ENCODE results near the gene C5orf46. TPM values are rescaled to one million over a fixed set of nuclear protein-coding genes. Genes with fewer than 3 reads are reported as not detected.
"Not testable (repeated sequence)": the region's sequence is repeated elsewhere in the genome, so short reads cannot be mapped to it uniquely, and the experiment has no call there.

C5orf46 gene
- total RNA-seq: not detected

GRCh38 chr5:147906326-147907095 is at the start of gene C5orf46:
Gene C5orf46 (minus strand): TSS chr5:147906538. CDS start chr5:147906501, 37 bp downstream.
- no peak for DNase-seq

- DNase-seq: no peak
These were observed 48.6 kb upstream of the C5orf46 start for GRCh38 chr5:147954971-147955370.

- no peak for DNase-seq
These were observed 43.6 kb upstream of the C5orf46 start for GRCh38 chr5:147949711-147950573.

- not testable (repeated sequence) for DNase-seq
These were observed 40.4 kb upstream of the C5orf46 start for GRCh38 chr5:147946658-147947274.

- no peak for DNase-seq
These were observed 33.2 kb upstream of the C5orf46 start for GRCh38 chr5:147939431-147940114.

- no peak for DNase-seq
These were observed 28.7 kb upstream of the C5orf46 start for GRCh38 chr5:147935032-147935431.

- DNase-seq: no peak
These were observed 24.4 kb upstream of the C5orf46 start for GRCh38 chr5:147930769-147931168.

- no peak for DNase-seq
These were observed 21.6 kb upstream of the C5orf46 start for GRCh38 chr5:147927901-147928300.

GRCh38 chr5:147925020-147925419 is 18.7 kb upstream of the C5orf46 start:
- no peak for DNase-seq

- no peak for DNase-seq
These were observed 14.8 kb upstream of the C5orf46 start for GRCh38 chr5:147921136-147921535.

DNA sequence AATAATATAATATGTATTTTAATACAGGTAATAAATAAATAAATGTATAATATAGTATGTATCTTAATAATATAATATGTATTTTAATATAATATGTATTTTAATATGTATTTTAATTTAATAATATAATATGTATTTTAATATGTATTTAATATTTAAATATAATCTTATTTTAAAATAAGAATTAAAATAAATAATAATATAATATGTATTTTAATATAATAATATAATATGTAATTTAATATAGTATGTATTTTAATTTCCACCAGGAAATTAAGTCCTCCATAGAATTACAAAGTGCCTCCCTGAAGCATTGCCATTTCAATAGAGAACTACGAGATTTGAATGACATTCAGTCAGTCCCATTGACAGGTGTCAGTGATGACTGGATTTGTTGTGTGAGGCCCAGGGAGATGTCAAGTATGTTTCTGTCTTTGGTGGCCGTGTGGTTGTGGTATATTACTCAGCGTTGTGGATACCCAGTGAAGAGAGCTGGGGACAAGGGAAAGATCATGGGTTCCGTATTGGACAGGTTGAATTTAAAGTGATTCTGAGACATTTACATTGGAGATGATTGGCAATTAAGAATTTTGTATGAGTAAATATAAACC is 14.2 kb upstream of the C5orf46 start:
- no peak for DNase-seq

DNA sequence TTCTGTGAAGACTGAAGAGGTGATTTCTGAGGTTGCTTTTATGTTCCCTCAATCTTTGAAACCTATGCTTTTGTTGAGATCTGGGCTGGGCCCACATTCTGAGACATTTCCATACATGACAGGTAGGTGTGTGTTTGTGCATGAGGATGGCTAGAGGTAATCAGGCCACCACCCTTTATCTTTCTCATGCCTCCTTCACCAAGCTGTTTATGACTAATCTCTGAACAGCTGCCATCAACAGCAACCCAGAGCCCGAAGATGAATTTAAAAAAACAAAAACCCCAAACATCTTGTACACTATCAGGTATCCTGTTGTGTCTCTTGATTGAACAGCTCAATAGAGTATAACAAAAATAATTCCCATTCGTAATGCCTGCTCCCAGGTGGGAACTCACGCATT is 12.6 kb upstream of the C5orf46 start:
- no peak for DNase-seq

DNA sequence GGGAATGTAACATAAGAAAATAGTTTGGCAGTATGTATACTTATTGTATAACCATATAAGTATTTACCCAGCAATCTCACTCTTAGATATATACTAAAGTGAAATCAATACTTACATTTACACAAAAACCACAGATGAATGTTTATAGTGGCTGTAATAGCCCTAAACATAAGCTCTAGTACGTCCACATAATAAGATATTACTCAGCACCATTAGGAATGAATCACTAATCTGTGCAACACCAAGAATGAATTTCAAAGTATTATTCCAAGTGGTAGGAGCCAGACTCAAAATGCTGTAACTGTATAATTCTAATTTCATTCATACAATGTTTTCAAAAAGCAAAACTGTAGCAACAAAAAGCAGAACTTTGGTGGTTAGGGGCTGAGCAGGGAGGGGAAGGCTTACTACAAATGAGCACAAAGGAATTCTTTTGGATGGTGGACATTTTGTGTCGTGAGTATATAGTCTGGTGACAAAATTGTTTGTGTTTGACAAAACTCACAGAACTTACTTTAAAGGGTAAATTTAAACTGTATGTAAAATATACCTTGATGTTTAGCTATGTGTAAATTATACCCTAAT is 11.9 kb upstream of the C5orf46 start:
- DNase-seq: no peak

GRCh38 chr5:147913786-147914185 is 7.4 kb upstream of the C5orf46 start:
- no peak for DNase-seq

DNA sequence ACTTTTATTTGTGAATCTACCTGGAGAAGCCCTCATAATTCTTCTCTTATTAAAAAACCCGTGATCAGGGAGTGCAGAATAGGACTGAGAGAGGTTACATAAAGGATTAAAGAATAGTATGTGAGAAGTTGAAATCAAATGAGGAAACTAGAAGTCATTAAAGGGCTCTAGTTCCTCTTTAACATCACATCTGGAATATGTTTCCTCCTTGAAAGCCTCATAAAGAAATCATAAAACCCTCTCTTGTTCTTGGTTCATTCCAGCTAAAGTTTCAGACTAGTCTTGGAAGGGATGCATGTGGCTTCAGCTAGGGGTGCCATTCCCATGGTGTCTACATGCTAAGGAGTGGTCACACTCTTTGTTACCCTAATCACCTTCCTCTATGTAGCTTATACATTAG is 5.7 kb upstream of the C5orf46 start:
- DNase-seq: no peak

DNA sequence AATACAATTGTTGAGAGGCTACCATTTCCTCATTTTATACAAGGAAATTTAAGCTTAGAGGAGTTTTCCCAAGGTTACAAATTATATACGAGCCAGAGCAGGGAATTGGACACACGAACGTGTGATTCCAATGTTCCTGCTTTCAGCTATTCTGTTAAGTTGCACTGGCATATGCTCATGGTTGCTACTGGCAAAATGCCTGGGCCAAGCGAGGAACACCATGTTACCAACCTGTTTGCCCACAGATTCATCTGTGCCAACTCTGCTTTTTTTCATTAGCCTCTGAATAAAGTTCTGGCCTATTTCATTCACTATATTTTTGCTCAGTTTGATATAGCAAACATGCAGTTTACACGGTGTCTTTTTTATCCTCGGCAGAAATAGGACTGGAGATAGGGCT is 5.1 kb upstream of the C5orf46 start:
- DNase-seq: no peak

DNA sequence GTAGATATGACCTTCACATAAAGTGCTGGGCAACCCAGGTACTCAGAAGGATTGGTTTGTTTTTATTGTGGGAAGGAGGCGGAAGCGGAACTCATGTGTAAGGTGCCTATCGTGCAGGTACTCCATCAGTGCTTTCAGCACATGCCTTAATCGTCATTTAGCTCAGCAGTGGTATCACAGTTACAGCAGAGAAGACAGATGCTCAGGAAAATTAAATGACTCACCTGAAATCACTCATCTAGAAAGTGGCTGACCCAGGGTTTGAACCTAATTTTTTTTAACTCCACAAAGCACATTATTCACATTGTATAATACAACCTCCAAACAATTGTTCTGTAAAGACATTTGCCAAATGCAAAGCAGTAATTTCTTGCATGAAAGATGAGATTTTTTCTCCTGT is 2.2 kb downstream of the C5orf46 start:
- DNase-seq: no peak

- no peak for DNase-seq
These were observed 3.7 kb downstream of the C5orf46 start for GRCh38 chr5:147902609-147903115.

DNA sequence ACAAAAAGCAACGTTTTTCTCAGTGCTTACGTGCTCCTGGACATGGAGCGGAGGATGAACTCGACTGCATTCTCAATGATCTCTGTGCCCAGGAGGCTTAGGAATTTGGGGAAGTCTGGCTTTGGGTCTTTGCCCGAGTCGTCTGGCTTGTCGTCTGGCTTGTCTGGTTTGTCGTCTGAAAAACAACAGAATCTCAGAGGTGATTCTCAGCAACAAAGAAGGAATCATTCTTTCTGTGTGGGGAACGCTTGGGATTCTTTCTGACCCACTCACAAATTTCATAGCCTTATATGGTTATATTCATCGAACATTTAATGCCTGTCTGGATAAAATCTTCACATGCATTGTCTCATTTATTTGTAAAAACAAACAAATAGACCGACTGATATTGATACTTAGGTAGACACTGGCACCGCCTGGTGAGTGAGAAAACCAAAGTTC is 4.7 kb downstream of the C5orf46 start:
- DNase-seq: no peak

GRCh38 chr5:147898875-147899401 is 7.4 kb downstream of the C5orf46 start:
- DNase-seq: no peak

DNA sequence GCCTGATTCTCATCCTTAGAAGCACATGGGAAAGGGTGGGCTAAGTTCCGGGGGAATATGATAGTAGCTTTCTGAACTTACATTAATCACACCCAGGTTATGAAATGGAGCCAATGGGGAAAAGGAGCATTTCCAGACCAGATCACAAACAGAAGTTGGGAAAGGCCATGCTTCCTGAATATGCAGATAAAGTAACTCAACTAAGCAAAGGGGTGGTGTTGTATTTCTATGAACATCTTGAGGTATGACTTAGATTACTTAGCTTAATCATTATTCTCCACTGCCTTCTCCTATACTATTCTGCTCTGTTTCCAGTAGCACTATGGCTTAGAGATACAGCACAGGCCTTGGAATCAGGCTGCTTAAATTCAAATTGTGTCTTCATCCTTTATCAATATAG is 10.5 kb downstream of the C5orf46 start:
- no peak for DNase-seq

DNA sequence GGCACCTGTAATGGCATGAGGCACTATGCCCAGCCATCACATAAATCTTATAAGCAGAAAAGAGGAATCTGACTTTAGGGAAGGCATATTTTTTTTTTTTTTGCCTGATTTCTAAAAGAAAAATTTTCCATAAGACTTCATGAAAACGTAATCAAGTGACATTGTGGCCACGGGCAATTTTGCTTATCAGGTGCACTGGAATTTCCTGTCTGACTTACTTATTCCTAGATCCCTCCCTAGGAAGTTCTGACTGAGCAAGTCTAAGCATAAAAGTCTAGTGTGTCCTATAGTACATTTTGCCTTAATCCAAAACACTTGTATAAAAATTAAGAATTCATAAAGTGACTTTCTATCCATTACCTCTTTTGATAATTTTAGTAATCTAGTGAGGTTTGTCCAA is 12.5 kb downstream of the C5orf46 start:
- no peak for DNase-seq
